Uterus (tissue), 2 donors: ENCODE results near the gene RNF14.

Experiments
- POLR2A ChIP-seq, 2 donors: fragments of 450-650 bp; IDR thresholded peaks; one replicate each; pipeline ENCODE4 v1.6.1; 2016; ENCODE audit warnings: antibody characterized with exemption in 2 of 2, mild to moderate bottlenecking in 1 of 2, moderate library complexity in 1 of 2
- TF ChIP-seq, protein P1 (sequence below), 4 experiments: fragments of 200-600 bp in 2 of 4; fragments of 450-650 bp in 2 of 4; sonication (generic) in 2 of 4; IDR thresholded peaks; one replicate each; pipeline ENCODE4 v1.5.1; 2016 to 2019; ENCODE audit warnings: antibody characterized with exemption in 4 of 4, mild to moderate bottlenecking in 2 of 4, moderate library complexity in 1 of 4

GRCh38 chr5:141941779-141942178 is 27.1 kb upstream of the RNF14 start:
- TF ChIP-seq, protein P1, sequence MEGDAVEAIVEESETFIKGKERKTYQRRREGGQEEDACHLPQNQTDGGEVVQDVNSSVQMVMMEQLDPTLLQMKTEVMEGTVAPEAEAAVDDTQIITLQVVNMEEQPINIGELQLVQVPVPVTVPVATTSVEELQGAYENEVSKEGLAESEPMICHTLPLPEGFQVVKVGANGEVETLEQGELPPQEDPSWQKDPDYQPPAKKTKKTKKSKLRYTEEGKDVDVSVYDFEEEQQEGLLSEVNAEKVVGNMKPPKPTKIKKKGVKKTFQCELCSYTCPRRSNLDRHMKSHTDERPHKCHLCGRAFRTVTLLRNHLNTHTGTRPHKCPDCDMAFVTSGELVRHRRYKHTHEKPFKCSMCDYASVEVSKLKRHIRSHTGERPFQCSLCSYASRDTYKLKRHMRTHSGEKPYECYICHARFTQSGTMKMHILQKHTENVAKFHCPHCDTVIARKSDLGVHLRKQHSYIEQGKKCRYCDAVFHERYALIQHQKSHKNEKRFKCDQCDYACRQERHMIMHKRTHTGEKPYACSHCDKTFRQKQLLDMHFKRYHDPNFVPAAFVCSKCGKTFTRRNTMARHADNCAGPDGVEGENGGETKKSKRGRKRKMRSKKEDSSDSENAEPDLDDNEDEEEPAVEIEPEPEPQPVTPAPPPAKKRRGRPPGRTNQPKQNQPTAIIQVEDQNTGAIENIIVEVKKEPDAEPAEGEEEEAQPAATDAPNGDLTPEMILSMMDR (IDR thresholded peaks at IDR 0.05): no peak
- no peak for TF ChIP-seq POLR2A (IDR thresholded peaks at IDR 0.05)
